NCI-H524 treated with DMSO at 0.1 percent for 48 hours (cell line): ENCODE measurements around the gene ASB6.
A peak's percentile ranks its signal among the peaks of the same experiment; 100 is the strongest.

Experiments
- DNase-seq: peaks from one replicate; lab custom pipeline; 2025; lab: John Stamatoyannopoulos, UW

The ASB6 gene

DNA sequence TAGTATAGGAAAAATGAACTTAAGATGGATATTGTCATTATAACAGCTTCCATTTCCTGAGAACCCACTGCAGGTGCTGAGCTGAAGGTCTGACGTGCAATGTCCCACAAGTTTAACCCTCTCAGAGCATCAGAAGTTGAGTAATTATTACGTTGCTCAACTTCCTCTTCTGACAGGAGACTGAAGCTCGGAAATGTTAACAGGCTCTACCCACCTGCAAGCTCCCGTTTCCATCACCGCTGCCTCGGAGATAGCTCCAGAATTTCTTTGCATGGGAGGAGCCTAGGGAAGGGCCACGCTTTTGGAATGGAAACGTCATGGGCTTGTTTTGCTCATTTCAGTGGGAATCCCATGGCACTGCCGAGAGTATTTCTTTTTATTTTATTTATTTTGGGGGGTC, 17.0 kb downstream of the ASB6 start:
- DNase-seq, result no peak

DNA sequence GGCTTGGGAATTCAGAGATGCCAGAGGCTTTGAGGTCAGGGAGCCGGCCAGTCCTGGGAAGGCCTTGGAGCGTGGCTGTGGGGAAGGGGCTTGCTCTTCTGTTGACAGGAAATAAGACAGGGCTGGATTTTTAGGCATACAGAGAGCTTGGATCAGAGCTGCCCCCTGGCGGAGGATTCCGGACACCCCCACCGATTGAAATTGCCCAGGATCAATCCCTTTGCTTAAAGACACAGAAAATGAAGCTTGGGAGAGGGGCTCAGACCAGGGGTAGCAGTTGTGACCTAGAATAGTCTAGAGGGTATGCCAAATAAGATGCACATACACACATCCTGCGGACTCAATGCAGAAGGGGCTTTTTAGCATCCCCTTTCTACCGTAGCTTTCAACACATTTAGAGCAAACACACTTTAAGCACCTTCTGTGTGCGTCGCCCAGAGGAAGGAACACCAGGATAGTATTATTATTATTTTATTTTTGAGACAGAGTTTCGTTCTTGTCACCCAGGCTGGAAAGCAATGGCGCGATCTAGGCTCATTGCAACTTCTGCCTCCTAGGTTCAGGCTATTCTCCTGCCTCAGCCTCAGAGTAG, 17.7 kb downstream of the ASB6 start:
- no peak for DNase-seq

DNA sequence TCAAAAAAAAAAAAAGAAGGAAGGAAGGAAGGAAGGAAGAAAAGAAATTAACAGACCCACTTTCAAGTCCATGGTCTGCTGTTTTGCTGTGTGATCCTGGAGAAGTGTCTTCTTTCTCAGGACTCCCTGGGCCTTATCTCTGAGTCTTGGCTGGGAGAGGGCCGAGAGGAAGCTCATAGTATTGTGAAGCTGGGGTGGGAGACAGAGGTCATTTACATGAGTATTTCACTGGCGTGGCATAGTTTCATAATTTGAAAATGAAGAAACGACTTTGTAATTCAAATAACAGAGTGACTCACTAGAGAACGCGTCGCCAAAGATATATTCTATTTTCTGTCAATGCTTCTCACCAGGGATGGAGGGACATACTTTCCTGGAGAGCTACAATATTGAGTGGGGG, 18.6 kb downstream of the ASB6 start:
- DNase-seq, result no peak

DNA sequence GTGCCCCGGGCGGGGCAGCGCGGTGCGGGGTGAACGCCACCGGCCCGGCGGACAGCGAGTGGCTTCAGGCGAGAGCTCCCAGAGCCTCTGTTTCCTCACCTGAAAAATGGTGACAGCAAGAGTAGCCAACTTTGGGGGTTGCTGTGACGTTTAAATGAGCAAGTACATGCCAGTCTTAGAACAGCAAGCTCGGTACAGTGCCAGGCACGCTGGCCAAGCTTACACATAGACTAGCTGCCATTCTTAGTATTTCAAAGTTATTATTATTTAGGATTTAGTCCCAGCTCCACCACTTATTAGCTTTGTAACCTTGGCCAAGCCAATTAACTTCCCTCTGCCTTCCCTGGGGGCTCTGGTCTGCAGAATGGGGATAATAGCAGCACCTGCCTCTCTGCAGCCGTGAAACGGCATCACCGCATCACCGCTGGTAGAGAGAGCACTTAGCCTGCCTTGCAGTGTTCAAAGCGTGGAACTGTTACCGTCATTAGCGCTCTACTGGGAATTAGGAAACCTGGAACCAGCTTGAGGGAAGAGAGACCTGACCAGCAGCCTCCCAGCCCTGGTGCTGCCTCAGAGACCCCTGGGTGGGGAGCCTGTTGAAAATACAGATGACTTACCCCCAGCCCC, 21.2 kb downstream of the ASB6 start, which contains the start of gene C9orf50:
Gene C9orf50, minus strand, starts transcription at position 433 of the 627 bp plus-strand sequence. CDS start 527 bp downstream, outside the sequence.
- no peak for DNase-seq

DNA sequence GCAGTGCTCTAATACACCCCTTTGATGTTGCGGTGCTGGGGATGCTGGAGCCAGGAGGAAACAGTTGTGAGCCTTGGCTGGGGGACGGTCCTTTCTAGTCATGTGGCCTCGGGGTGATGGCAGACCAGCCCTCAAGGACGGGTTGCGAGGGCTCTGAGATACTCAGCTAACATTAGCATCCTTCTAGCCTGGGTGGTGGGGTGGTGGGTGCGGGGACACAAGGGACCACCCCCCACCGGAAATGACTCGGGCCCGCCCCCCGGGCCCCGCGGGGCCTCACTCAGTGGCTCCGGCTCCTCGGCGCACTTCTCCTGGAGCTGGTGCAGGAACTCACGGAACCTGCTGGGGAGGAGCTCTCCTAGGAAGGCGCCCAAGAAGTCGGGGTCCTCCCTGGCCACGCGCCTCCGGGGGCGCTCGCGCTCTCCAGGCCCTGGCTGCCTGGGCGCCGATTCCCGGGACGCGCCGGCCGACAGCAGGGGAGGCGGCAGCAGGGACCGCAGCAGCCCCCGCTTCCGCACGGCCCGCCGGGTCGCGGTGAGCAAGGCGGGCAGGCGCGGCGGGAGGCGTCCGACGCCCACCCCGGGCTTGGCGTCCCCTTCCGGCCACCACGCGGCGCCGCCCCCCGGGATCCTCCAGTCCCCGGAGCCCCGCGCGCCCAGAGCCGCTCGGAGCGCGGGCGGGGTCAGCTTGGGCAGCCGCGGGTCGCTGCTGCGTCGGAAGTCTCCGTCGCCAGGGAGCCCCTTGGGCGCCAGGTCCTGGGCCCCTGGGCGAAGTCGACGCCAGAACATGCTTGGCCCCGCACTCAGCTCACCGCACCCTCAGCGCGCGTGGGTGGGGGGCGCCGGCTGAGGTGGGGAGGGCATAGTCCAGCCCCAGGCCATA, 21.9 kb downstream of the ASB6 start:
- DNase-seq, result no peak

DNA sequence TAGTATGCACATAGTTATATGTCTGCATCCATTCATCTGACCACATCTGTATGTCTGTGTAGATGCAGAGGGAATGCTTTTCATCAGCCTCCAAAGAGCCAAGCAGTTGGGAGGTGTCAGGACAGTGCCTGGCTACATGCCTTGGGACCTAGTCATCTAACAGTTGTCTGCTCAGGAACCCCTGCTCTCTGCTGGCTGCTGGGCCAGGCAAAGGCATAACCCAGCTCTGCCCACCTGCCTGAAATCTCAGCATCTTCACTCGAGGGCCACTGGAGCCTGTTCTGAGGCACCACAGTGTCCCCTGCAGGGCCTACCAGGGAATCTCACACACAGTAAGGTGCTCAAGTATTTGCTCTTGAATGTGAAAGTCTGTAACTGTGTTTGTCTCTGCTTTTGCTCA, 24.8 kb downstream of the ASB6 start:
- no peak for DNase-seq

- no peak for DNase-seq
These were observed 26.3 kb downstream of the ASB6 start for GRCh38 chr9:129615407-129616285.

GRCh38 chr9:129614932-129615331, 27.0 kb downstream of the ASB6 start:
- no peak for DNase-seq

DNA sequence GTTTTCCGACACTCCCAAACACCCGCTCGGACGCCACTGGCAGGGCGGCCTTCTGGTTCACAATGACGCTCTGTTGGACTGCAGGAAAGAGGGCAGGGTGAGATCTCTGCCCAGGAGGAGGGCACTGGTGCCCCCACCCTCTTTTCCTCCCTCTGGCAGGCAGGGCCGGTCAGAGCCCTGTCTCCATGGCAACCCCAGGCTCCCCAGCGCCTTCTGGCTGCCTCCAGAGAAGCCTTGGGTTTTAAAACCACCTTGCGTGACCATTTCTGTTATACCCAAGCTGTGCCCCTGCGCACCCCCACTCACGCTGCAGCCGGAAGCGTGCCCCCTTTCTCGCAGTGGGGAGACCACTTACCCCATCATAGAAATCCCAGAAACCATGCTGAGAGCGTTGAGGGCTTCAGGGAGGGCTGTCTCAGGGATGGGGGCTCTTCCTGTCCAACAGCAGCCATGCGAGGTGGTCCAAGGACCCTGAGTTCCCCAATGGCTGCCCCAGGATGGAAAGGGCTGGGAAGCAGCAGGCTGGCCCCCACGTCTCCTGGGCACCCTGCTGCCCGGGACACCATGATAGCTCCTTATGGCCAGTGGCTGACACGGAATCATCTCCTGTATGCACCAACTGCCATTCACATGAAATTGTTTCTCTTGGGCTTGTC, 28.3 kb downstream of the ASB6 start:
- DNase-seq, result peak; percentile 48

- no peak for DNase-seq
These were observed 29.0 kb downstream of the ASB6 start for GRCh38 chr9:129612815-129613519.

DNA sequence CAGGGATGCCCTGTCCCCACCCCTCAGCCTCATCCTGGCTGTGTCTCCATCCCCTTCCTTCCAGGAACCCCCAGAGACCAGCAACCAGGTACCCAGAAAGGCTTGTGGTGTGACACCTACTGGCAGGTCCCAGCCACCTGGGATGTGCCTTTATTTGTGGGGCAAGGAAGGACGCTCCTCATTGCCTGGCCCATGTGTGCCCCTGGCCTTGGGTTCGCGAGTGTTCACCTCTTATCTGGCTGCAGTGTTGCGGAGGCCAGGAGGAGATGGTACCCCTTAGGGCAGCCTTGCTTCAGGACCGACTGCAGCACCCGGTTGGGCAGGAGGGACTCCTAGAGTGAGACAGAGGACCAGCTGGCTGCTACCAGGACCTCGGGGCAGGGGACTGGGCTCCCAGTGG, 29.8 kb downstream of the ASB6 start:
- DNase-seq, result no peak

DNA sequence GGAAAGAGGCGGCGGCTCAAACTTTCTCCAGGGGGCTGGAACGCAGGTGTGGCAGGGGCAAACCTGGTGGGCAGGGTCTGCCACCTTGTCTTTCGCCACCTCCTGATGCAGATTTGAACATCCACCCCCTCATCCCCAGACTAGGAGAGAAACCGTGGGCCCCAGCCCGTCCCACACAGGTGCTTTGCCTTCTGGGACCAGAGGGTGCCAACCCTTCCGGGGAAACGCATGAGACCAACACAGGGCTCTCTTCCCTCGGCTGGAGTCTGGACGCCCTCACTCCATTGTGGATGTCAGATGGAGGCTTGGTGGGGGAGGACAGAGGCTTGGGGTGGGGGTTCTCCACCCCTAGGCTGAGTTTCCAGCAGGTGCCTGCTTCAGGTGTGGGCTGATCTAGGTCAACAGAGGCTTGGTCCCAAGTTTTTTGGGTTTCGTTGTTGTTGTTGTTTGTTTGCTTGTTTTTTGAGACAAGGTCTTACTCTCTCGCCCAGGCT, 30.6 kb downstream of the ASB6 start:
- no peak for DNase-seq

GRCh38 chr9:129610473-129611306, 31.3 kb downstream of the ASB6 start:
- DNase-seq, result no peak

DNA sequence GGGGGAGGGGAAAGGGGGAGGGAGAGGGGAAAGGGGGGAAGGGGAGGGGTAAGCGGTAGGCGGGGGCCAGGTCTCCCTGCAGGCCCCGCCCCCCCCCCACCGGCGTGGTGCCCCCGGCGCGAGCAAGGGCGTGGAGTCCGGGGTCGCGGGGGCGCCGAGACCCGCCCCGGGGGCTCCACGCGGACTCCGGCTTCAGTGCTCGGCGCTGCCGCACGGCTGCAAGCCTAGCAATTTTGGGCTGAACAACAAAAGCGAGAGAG, 31.8 kb downstream of the ASB6 start:
- no peak for DNase-seq

- no peak for DNase-seq
These were observed 32.3 kb downstream of the ASB6 start for GRCh38 chr9:129609486-129610212.

- no peak for DNase-seq
These were observed 33.1 kb downstream of the ASB6 start for GRCh38 chr9:129608561-129609481.

GRCh38 chr9:129607027-129607387, 34.9 kb downstream of the ASB6 start:
- DNase-seq, result peak; percentile 74
